ENCODE results near the gene TMEM91.
A peak's percentile ranks its signal among the peaks of the same experiment; 100 is the strongest.
"Not testable (repeated sequence)": the region's sequence is repeated elsewhere in the genome, so short reads cannot be mapped to it uniquely, and the experiment has no call there.

The TMEM91 gene

DNA sequence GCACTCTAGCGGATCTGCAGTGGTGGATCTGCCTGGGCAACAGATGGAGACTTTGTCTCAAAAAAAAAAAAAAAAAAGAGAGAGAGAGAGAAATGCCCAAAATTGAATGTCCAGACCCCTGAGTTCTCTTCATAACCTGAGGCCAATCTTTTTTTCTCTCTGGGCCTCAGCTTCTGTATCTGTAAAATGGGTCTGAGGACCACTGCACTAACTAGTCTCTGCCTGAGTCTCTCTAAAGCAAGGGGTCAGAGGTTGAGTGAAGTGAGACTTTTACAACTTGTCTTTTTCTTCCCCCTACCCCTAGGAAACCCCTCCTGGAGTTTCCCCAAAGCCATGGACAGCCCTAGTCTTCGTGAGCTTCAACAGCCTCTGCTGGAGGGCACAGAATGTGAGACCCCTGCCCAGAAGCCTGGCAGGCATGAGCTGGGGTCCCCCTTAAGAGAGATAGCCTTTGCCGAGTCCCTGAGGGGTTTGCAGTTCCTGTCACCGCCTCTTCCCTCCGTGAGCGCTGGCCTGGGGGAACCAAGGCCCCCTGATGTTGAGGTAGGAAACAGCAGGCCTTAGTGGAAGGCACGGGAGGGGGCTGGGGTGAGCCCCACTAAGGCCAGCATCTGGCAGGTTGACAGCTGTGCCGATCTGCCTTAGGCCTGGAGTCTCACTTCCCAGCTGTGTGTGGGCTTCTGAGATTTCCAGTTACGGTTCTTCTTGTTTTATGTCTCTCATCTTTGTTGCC lies 1.8 kb downstream of the TMEM91 start:
- DNase-seq (ENCODE audit: low read depth in 2 of 2) = no peak

DNA sequence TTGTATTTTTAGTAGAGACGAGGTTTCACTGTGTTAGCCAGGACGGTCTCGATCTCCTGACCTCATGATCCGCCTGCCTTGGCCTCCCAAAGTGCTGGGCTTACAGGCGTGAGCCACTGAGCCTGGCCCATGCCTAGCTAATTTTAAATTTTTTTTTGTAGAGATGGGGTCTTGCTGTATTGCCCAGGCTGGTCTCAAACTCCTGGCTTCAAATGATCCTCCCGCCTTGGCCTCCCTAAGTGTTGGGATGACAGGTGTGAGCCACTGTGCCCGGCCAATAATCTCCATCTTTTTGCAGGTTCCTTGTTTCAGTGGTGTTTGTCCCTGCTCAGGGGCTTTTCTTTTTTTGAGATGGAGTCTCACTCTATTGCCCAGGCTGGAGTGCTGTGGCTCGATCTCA lies 5.2 kb downstream of the TMEM91 start:
- DNase-seq (ENCODE audit: low read depth in 2 of 2) = not testable (repeated sequence)

DNA sequence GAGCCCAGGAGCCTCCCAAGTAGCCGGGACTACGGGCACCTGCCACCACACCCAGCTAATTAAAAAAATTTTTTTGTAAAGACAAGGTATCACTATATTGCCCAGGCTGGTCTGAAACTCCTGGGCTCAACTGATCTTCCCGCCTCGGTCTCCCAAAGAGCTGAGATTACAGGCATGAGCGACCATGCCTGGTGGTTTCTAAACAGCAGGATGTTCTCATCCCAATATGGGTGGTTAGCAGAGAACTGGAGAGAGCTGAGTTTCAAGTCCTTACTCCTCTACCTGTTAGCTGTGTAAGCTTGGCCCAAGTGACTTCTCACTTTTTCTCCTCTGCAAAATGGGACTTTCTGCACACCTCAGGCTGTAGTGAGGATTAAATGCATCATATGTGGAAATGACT lies 8.0 kb downstream of the TMEM91 start:
- DNase-seq (ENCODE audit: low read depth in 2 of 2) = no peak

DNA sequence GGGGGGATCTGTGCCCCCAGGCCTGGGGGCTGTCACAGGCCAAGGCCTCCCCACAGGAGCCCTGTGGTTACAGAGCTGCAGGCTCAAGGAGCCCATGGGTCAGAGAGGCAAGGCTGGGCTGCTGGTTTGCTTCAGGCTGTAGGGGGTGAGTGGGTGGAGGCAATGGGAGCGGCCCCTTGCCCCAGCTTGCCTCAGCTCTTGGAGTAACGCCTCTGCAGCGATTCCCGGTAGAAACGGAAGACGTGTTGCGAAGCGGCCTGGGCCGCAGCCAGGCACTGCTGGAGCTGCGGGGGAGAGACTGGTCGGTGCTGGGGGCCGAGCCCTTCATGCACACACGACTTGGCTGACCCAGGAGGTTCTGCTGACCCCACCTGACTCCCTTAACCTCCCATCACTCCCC lies 10.1 kb downstream of the TMEM91 start:
- no peak for DNase-seq (ENCODE audit: low read depth in 2 of 2)

DNA sequence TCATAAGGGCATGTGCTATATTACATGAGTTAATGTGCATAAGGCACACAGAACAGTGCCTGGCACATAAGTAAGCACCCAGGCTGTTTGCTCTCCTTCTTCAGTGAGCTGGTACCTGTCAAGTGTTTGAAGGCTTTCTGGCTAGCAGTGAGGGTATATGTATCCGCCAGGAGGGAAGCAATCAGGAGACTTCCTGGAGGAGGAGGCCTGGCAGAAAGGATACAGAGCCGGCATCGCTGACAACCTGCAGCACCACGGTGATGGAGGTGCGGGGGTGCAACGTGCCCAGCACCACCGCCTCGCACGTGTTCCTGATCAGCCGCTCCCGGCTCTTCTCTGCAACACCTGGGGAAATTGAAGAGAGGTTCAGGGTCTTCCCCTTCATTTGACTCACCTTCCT lies 15.3 kb downstream of the TMEM91 start:
- no peak for DNase-seq (ENCODE audit: low read depth in 2 of 2)

DNA sequence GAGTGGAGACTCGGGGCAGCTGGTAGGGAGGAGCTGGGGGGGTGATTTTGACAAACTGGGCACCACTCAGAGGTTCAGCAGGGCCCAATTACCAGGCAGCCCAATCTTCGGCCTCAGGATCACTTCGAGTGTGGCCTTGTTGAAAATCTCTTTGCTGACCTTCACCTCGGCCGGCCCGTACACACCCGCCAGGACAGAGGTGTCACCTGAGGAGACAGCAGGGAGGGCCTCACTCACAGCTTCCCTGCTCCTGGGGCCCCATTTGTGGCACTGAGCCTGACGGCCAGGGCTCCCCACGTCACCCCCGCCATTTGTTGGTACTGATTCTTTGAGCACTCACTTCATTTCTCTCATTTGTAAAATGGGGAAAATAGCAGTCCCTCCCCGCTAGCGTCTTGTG lies 16.4 kb downstream of the TMEM91 start:
- no peak for DNase-seq (ENCODE audit: low read depth in 2 of 2)

DNA sequence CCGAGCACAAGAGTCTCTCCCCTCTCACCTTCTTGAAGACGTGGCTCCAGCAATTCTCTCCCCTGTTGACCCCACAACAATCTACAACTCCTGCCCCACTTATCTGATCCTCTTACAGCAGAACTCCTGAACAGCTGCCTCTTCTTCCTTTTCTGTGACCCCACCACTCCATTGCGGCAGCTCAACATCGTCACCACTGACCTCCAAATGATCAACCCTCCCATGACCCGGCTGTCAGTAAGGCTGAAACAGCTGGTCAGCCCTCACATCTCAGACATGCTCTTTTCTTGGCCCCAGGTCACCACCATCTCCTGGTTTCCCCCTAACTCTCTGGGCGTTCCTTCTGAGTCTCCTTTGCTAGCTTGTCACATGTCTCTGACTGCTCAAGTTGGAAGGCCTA lies 19.0 kb downstream of the TMEM91 start:
- no peak for DNase-seq (ENCODE audit: low read depth in 2 of 2)

DNA sequence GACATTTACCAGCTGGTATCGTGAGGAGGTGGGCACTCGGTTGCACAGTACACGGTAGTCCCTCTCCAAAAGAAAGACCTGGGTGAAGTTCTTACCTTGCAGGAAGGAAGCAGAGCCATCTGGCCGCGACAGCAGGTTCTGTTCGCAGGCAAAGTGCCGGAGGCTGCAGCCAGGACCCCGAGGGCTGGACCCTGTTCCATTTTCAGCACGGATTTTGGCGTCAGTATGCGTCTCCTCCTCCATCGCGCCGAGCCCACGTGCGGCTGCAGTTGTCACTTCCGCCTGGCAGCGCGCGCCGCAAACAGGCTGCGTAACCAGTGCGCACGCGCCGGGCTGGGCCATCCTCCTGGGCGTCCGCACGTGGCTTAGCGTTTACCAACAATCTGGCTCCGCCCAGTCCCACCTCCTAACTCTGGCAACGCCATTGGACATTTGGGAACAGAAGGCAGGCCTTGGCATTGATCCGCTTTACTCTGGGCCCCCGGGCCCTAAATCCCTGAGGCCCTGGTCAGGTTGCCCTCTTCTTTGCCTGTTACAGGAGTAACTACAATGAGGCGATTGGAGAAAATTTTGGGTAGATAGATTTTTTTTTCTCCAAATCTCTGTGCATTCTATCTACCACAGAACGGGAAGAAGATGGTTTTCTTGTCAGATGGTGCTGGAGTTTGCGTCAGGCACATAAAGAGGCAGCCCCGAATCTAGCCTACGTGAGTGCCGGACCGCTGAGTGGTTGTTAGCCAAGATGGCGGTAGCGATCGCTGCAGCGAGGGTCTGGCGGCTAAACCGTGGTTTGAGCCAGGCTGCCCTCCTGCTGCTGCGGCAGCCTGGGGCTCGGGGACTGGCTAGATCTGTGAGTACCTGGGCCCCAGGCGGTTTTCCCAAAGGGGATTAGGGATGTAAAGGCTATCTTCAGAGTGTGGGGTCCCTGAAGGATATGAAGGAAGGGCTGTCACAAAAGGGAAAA lies 21.0 kb downstream of the TMEM91 start, which contains the start of the genes BCKDHA and EXOSC5:
Gene BCKDHA, plus strand, starts transcription at position 733 of the 964 bp plus-strand sequence. Its CDS starts 10 bp downstream, at position 743.
Gene EXOSC5, minus strand, starts transcription at position 274 of the 964 bp plus-strand sequence. Its CDS starts 31 bp downstream, at position 243.
- peak; percentile 95 to 98 for DNase-seq (ENCODE audit: low read depth in 2 of 2)

DNA sequence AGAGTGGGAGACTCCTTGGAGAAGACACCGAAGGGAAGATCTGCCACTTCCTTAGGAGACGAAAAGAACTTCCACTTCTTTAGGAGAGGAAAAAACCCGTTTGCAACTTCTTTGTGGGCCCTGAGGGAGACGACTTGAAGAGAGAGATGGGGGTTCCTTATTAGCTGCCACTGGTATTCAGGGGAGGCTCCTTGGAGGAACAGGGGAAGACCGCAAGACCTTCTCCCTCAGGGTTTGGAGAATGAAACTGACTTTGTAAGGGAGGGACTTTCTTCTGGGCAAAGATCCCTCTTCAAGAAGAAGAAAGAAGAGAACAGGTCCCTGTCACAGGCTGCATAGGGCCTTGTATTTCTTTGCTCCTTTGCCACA lies 21.7 kb downstream of the TMEM91 start:
- DNase-seq (ENCODE audit: low read depth in 2 of 2) = no peak

DNA sequence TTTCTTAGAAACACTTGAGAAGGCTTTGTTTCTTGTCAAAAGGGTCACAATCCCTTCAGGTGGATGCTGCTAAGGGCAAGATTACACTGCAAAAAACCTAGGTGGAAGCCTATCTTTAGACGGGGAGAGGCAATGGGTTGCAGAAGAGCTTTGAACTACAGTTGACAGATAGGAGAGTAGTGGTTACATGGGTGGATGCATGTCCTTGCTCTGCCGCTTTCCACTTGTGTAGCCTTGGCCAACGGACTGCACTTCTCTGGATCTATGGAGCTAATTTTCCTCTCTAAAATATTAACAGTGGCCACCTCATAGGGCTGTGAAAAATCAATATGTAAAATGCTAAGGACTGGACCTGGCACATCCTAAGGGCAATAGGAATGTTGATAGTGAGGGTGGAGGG lies 22.3 kb downstream of the TMEM91 start:
- no peak for DNase-seq (ENCODE audit: low read depth in 2 of 2)

DNA sequence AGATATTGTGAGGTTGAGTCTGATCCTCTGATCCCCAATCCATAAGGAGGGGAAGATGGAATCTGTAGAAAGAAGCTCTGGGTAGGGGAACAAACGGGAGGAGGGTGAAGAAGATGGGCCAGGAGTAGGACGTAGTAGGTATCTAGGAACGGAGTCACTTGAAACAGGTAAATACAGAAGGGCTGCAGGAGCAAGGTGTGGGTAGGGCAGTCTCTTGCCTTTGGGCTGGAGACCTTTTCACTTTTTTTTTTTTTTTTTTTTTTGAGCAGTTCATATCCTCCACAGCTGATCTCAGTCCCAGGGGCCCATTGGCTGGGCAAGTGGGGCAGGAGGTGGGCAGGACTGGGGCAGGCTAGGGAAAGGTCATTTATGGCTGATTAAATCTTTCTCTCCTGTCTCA lies 22.8 kb downstream of the TMEM91 start:
- no peak for DNase-seq (ENCODE audit: low read depth in 2 of 2)

DNA sequence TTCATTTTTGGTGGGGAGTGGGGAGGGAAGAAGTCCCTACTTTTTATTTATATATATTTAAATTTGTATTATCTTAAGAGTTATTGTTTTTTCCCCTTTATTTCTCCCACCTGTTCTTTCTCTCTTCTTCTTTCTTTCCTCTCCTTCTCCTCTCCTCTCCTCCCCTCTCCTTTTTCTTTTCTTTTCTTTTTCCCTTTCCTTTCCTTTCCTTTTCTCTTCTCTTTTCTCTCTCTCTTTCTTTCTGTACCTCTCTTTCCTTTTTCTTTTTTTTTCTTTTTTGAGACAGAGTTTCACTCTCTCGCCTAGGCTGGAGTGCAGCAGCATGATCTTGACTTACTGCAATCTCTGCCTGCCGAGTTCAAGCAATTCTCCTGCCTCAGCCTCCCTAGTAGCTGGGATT lies 23.2 kb downstream of the TMEM91 start:
- DNase-seq (ENCODE audit: low read depth in 2 of 2) = no peak

DNA sequence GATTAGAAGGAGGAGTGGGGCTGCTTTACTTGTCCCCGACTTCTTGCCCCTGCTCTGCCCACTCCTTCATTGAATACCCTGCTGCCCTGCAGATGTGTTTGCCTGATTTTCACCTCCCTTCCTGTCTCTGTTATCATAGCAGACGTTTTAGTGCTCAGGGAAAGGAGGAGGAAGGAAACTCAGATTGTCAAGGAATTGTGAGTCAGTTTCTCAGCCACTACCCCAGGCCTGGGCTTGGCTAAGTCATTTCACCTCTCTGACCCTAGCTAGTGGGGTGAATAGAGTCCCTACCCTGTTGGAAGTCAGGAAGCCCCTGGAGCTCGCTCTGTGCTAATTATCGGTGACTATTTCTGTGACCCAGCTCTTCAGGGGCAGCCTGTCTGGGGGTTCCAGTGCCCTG lies 25.1 kb downstream of the TMEM91 start:
- DNase-seq (ENCODE audit: low read depth in 2 of 2) = no peak

DNA sequence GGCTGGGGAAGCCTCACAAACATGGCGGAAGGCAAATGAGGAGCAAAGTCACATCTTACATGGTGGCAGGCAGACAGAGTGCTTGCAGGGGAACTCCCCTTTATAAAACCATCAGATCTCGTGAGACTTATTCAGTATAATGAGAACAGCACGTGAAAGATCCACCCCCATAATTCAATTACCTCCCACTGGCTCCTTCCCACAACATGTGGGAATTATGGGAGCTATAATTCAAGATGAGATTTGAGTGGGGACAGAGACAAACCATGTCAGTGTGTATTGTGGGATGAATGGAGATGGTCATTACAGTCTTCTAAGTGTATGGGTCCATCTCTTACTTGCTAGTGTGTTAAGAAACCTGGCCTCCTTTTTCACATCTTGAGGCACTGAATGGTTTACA lies 25.7 kb downstream of the TMEM91 start:
- no peak for DNase-seq (ENCODE audit: low read depth in 2 of 2)

DNA sequence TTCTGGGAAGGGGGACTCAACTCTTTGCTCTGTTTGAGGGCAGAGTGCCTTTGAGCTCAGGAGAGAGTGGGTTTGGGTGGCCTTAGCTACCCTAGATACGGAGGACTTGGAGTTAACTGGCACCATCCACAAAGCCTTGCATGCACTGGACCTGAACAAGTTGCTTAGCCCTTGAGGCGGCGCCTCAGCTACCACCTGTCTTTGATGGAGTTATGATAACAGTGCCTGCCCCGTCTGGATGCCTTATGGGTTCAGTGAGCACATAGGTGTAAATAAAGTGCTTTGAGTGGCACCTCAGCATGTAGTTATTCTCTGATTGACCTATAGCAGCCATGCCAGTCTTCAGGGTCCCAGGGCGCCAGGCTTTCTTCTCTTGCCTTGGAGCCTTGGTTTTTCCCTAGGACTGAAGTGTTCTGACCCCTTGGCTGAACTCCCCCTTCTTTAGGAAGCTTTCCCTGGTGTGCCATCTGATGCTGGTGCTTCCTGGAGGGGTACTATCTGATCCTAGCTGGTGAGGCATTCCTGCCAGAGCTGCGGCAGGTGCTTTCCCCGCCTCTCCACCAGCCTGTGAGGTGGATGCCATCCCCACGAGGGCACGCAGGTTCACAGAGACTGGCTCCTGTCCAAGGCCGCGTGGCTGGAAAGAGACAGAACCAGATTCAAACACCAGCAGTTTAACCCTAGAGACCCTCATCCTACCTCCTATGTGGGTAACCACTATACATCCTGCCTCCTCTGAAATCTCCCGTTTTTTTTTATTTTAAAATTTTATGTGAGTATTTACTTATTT lies 27.0 kb downstream of the TMEM91 start:
- no peak for DNase-seq (ENCODE audit: low read depth in 2 of 2)

DNA sequence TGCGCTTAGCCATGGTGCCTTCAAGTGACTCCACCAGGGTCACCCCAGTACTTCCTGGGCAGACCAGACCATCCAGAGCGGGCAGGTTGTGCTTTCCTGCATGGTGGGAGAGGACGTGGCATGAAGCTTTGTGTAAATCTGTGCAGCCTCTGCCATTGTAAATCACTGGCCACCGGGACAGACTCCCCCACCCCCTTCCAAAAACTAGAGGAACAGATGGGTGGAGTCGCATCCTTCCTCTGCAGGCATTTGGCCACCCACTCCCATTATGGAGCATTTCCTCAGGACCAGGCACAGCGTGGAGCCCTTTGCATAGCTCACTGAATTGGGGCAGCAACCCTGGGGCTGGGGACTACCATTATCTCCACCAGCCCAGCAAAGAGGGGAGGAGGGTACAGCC lies 29.4 kb downstream of the TMEM91 start:
- DNase-seq (ENCODE audit: low read depth in 2 of 2) = no peak

DNA sequence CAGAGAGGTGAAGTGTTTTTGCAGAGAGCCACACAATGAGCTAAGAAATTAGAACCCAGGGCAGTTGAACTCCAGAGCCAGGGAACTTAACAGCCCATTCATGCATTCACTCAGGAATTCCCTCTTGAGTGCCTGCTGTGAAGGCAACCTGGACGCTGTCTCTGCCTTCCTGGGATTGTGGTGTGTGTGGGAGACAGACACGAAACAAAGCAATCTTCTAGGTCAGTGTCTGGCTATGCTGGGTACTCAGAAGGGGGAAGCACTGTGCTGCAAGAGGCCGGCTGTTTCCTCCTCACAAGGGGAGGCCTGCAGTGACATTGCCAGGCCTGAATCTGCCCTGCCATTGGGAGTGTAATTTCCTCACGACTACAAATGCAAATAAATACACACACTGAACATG lies 30.9 kb downstream of the TMEM91 start:
- no peak for DNase-seq (ENCODE audit: low read depth in 2 of 2)

DNA sequence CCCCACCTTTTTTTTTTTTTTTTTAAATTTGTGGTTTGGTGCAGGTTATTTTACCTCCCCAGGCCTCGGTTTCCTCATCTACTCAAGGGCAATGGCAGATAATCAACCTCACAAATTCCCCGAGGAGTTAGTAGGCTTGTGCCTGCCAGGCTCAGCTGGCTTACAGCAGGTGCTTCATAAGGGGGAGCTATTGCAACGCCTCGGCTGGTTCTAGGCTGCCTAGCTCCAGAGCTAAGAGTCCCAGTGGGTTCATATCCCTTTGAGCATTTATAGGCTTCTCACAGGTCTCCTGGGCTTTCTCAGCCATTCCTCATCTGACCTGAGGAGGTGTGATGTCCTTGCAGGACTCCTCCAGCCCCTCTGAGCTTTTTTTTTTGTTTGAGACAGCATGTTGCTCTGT lies 31.9 kb downstream of the TMEM91 start:
- DNase-seq (ENCODE audit: low read depth in 2 of 2) = no peak

DNA sequence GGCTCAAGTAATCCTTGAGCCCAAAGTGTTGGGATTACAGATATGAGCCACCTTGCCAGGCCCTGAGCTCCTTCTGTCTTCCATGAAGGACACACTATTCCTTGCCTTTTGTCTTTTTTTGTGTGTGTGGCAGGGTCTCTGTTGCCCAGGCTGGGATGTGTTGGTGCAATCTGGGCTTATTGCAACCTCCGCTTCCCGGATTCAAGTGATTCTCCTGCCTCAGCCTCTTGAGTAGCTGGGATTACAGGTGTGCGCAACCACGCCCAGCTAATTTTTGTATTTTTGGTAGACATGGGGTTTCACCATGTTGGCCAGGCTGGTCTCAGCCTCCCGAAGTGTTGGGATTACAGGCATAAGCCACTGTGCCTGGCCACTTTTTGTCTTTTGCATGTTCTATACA lies 32.5 kb downstream of the TMEM91 start:
- DNase-seq (ENCODE audit: low read depth in 2 of 2) = not testable (repeated sequence)

DNA sequence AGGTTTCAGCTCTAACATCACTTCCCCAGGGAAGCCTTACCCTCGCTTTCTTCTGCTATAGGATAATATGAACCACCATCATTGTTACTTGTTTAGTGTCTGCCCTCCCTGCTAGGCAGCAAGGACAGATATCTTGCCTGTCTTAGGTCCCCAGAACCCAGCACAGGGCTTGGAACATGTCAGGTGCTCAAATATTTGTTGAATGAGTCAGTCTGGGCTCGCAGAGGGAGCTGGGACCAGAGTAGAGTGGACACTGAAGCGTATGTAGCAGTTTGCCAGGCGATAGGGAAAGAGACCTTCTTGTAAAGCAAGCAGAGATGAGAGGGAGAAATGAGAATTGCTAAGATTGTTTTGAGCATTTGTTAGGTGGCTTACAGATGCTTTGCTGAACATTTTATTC lies 33.0 kb downstream of the TMEM91 start:
- no peak for DNase-seq (ENCODE audit: low read depth in 2 of 2)

DNA sequence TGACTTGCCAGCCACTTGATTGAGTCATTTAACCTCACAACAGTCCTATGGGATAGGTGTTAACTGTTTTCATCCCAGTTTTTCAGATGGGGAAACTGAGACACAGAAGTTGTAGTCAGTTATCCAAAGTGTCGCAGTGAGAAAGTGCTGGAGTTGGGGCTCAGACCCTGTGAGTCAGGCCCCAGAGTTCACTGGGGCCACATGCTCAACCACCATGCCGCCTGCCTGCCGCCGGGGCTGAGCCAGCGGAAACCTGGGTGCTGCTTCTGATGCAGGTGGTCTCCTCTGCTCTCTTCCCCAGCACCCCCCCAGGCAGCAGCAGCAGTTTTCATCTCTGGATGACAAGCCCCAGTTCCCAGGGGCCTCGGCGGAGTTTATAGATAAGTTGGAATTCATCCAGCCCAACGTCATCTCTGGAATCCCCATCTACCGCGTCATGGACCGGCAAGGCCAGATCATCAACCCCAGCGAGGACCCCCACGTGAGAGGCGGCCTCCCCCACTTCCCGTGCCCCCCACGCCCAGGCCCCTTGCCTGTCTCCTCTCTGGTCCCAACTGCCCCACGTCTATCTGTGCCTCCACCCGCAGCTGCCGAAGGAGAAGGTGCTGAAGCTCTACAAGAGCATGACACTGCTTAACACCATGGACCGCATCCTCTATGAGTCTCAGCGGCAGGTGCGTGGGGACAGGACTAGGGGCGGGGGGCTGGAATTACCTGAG lies 34.2 kb downstream of the TMEM91 start:
- DNase-seq (ENCODE audit: low read depth in 2 of 2) = no peak

Measured in stimulated activated CD8-positive, alpha-beta memory T cell treated with anti-CD3 and anti-CD28 coated beads, Interleukin-2, amount 100 ng/mL, for 1 hour (primary cell).